Stimulated activated CD4-positive, alpha-beta T cell treated with anti-CD3 and anti-CD28 coated beads, Interleukin-1b, Interleukin-23, amount 100 ng/mL, for 4 hours (primary cell): ENCODE measurements around the gene PHF11.
"Not testable (repeated sequence)": the region's sequence is repeated elsewhere in the genome, so short reads cannot be mapped to it uniquely, and the experiment has no call there.

Source experiments
- DNase-seq, 2 donors: peaks; one replicate each; pipeline ENCODE4 v3.0.0-alpha.2; 2020; ENCODE audit warnings: low read depth in 2 of 2

The PHF11 gene

DNA sequence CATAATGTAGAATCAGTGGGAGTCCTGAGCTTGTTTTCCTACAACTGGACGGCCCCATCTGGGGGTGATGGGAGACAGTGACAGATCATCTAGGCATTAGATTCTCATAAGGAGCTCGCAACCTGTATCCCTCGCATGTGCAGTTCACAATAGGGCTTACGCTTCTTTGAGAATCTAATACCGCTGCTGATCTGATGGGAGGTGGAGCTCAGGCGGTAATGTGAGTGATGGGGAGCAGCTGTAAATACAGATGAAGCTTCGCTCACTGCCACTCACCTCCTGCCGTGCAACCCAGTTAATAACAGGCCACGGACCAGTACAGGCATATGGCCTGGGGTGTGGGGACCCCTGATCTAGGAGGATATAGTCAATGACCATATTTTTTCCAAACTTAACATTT is 50.8 kb downstream of the PHF11 start:
- no peak for DNase-seq

DNA sequence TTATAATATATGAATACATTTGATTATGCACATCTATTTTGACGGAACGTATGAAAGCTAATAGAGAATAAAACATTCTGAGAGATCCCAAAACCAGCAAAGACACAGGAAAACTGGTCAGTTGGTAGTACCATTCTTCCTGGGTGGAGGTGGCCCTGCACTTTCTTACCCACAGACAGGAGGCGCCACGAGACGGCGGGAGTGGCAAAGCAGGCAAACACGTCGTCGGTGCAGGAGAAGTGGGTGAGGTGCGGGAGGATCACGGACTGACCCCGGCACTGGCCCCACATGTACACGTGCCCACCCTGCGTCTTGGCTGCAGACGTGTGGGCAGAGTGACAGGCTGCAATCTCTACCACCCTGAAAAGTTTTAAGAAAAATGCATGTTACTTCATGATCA is 53.5 kb downstream of the PHF11 start:
- no peak for DNase-seq

DNA sequence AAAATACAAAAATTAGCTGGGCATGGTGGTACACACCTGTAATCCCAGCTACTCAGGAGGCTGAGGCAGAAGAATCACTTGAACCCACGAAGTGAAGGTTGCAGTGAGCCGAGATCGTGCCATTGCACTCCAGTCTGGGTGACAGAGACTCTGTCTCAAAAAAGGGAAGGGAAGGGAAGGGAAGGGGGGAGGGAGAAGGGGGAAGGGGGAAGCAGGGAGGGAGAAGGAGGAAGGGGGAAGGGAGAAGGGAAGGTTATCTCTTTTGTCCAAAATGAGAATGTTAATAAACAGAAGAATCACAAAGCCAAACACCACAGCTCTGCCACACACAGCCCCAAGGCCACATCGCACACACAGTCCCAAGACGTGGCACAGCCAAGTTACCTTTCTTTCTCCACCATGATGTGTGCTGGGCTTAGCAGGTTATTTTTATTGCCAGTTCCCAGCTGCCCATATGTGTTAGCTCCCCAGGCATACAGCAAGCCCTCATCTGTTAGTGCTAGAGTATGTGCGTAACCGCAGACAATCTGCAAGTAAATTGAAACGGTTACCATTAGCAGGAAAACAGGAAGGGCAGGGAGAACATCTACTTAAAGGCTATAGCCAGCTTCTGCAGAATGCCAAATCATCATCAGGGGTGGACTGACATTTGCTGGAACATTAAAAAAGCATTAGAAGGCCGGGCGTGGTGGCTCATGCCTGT is 55.3 kb downstream of the PHF11 start:
- no peak for DNase-seq

DNA sequence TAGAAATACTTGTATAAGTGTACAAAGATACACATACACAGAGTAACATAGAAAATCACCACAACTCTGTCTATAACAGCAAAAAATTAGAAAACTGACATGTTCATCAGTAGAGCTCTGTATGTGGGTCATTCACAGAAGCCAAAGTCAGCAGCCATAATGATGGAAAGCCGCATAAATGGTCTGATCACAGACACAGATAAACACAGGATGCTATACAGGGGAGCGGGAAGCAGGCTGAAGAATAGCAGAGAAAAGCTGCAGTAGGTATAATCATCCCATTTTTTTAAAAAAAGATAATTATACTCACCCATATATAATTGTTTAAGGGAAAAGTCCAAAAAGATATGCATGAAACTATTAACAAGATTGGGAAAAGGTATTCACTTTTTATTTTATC is 58.1 kb downstream of the PHF11 start:
- DNase-seq, result no peak

DNA sequence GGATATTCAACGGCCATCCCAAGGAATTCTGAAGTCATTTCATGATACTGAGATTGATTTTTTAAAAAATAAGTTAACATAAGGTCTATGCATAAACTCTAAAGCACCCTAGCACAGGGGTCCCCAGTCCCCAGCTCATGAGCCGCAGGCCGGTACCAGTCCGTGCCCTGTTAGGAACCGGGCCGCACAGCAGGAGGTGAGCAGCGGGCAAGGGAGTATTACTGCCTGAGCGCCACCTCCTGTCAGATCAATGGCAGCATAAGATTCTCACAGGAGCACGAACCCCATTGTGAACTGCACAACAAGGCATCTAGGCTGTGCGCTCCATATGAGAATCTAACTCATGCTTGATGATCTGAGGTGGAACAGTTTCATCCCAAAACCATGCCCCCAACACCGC is 58.6 kb downstream of the PHF11 start:
- DNase-seq, result no peak

DNA sequence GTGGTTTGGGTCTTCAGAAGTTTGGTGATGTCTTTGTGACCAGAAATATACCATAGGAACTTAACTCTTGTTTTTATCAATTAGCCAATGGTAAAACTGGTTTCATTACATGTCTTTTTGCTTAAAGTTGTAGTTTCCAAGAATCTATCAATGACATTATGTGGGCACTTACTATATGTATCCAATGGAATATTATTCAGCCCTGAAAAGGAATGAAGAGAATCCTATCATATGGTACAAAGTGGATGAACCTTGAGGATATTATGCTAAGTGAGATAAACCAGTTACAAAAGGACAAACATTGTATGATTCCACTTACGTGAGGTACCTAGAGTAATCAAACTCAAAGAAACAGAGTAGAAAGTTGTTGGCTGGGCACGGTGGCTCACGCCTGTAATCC is 63.3 kb downstream of the PHF11 start:
- DNase-seq, result no peak

DNA sequence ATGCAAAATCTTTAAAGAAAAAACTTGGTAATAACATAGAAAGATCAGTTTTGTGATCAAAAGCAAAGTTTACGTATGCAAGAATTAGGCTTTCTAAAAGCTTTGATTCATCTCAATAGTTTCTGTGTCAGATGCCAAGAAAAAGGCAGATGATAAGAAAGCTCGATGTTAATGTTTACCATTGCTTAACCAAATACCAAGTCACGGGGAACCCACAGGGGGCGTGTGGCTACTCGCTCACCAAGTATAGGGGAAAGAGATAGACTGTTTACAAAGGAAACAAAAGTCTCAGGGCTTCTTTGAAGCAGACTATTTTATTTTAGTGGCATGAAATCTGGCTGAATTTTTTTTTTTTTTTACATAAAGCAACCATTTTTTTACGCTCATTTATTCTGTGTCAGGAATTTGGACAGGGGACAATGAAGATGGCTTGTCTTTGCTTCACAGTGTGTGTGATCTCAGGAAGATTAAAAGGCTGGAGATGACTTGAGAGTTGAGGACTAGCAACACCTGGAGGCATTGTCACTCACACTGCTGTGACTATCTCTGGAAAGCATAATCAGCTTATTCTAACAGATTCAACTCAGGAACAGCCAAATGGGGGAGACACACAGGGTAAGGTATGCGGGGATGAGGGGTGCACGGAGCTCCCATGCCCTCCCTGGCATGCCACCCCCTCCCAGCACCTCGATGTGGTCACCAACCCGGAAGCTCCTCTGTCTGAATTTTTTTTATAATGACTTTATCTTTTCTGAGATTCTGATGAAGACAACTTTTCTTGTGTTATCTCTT is 64.7 kb downstream of the PHF11 start:
- DNase-seq, result no peak

DNA sequence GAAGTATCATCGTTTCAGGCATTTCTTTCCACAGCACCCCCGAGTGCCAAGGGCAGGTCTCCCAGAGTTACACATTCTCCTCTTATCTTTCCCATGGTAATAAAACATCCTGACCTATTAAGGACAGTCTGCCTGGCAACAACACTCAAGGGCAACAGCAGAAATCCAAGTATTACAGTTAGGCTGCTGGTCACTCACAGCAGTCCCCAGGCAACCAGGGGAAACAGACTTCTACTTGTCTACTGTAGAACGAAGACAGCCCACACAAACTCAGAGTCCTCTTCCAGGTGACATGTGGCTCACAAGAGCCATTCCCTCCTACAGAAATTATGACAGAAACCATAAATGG is 65.3 kb downstream of the PHF11 start:
- no peak for DNase-seq

DNA sequence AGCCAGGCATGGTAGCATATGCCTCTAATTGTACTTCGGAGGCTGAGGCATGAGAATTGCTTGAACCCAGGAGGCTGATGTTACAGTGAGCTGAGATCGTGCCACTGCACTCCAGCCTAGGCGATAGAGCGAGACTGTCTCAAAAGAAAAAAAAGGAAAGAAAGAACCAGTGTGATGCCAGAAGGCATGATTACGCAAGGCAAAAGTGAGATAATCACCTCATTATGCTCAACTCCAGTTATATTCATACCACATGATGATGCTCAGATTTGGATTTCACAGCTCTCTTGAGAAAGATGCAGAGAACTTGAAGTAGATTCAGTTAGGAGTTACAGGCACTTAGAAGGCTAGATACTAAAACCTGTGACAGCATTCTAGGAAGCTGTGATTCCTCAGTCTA is 67.8 kb downstream of the PHF11 start:
- DNase-seq, result no peak

DNA sequence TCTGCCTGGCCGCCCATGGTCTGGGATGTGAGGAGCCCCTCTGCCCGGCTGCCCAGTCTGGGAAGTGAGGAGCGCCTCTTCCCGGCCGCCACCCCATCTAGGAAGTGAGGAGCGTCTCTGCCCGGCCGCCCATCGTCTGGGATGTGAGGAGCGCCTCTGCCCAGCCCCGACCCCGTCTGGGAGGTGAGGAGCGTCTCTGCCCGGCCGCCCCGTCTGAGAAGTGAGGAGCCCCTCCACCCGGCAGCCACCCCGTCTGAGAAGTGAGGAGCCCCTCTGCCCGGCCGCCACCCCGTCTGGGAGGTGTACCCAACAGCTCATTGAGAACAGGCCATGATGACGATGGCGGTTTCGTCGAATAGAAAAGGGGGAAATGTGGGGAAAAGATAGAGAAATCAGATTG is 69.7 kb downstream of the PHF11 start:
- not testable (repeated sequence) for DNase-seq

DNA sequence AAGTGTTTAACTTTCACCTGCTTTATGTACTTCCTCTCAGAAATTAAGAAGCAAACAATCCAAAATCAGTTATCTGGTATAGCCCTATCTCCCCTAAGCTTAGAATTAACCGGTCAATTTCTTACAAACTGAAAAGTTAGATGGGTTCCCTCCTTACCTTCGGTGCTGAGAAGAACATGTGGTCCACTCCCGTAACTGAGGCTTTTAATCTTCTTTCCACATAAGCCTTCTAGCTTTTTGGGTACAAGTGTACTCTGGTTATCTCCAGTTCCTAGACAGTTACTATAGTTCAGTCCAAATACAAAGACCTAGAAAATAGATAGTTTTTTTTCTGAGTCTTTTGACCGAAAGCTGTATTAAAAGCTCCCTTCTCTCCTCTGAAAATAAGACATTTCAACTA is 70.7 kb downstream of the PHF11 start:
- DNase-seq, result no peak

DNA sequence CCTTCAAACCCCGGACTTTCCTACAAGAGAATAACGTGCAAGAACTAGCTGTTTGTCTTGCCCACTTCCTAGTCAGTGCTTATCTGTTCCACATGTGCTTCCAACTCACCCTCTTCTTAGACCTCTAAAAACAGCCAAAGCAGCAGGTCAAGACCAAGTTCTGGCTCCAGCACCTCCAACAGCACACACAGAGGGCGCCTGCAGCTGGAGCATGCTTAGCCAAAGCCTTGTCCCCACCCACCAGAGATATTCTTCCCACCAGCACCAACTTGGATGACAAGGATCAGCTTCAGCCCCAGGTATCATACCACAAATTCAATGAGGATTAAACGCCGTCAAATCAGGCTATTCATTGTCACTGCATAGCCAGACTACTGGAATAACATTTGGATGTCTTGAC is 71.7 kb downstream of the PHF11 start:
- DNase-seq, result no peak

DNA sequence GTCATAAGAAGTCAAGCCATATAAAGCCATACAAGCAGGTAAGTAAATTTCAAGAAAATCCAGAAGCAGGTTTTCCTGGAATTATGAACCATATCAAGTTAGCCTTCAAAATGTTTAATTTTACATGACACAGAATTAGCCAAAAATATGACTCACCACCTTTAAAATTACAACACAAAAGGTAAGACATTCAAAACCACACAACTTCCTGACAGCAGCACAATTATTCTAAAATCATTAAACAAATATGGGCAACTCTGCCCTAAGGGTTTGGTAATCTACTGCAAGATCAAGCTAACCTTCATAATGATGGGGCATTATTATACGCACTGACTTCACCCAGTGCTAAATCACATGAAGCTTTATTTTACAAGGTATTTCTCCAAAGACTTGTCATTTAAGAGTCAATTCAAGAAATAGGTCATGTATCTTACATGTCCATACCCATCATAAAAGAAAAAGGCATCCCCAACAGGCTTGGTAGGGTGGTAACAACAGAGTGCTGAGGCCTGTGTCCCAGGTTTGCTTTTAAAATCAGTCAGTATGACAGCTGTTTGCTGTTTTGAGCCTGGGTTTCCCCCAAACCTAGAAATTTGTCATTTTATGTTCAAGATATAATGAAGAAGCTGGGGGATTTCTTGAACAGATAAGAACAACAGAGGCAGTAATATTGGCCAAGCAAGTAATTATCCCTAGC is 74.4 kb downstream of the PHF11 start:
- no peak for DNase-seq

DNA sequence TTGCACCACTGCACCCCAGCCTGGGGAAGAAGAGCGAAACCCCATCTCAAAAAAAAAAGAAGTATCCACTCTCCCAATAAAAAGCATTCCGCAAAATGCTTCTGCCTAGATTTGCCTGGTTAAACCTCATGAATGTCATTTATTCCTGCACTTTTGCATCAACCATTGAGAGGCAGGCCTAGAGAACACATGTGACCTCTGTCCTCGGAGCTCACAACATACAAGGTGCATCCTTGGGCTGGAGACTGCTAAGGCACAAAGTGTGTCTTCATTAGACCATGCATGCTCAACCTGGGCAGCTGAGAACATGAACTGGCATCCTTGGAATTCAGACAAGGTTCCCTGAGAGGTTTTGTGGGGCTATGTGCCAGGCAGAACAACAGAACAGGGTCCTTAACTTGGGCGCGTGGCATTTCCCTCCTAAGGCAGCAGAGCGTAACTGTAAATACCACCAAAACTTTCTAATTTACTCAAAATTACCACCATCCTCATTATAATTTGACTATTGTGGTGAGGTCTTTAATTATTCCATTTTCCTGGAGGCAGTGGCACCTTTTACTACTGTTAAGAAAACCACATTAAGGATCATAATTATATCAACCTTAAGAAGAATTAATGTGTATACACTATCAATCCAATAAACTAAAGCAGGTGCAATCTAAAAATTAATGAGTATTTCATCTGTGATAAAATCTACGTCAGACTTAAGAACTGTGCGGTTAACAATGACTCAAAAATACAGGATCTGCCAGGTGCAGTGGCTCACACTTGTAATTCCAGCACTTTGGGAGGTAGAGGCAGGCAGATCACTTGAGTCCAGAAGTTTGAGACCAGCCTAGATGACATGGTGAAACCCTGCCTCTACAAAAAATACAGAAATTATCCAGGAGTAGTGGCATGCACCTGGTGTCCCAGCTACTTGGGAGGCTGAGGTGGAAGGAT is 75.8 kb downstream of the PHF11 start:
- DNase-seq, result no peak
